Urinary bladder (tissue), 4 donors: Measurements from ENCODE around the gene TIGD3. TPM values are rescaled to one million over a fixed set of nuclear protein-coding genes. Genes with fewer than 3 reads are reported as not detected.

Experiments used
- DNase-seq: peaks from one replicate; pipeline ENCODE4 v3.0.0-alpha.2; 2015; ENCODE audit errors: extremely low spot score
- H3K27ac ChIP-seq: one replicate; pipeline ENCODE4 v1.5.1; 2013; ENCODE audit warnings: low read depth, mild to moderate bottlenecking, moderate library complexity
- H3K36me3 ChIP-seq: one replicate; pipeline ENCODE4 v1.6.1; 2013; ENCODE audit warnings: mild to moderate bottlenecking, moderate library complexity; ENCODE audit not compliant: insufficient read depth
- H3K4me1 ChIP-seq: one replicate; pipeline ENCODE4 v1.6.1; 2013; ENCODE audit warnings: mild to moderate bottlenecking, moderate library complexity; ENCODE audit not compliant: insufficient read depth
- H3K4me3 ChIP-seq: one replicate; pipeline ENCODE4 v1.5.1; 2013; ENCODE audit warnings: low read depth, low read length
- whole genome bisulfite sequencing: extraction: QIAGEN DNeasy Blood & Tissue Kit; methylation state at CpG from one replicate; pipeline ENCODE4 v1.1.7; 2013; 5-methylcytosine and 5-hydroxymethylcytosine counted together
- polyA plus RNA-seq: library from polyadenylated mRNA; stranded (reverse); fragments of 200-250 nt; gene quantifications from one replicate; pipeline ENCODE4 v1.2.3, GENCODE V29; 2013
- total RNA-seq: library from RNA; depleted of rRNA; stranded (reverse); fragments of >200 nt; gene quantifications from one replicate; pipeline ENCODE4 v1.2.3, GENCODE V29; 2014
- donor health status: healthy with polysubstance abuse.
- donor health status: healthy.

The TIGD3 gene
- total and polyA plus RNA-seq, 2 donors: 0.11 to 0.16 TPM

DNA sequence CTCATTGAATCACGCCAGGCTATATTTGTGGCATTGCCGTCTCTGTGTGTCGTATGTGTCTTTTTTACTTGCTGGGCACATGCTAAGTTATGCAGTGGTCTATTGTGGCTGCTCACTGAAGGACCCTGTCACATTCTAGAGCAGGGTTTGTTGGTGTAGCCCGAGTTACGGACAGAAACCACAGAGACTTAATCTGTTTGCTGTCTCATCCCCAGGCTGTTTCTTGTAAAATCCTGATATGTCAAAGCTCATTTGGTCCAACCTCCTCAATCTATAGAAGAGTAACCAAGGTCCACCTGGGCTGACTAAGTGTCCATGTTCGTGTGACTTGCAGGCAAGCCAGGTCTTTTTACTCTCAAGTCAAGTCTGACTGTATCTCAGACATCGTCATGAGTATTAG, 15.9 kb upstream of the TIGD3 start:
- WGBS: 82% methylated on average over 7 of the region's 7 CpGs
- H3K27ac ChIP-seq: no peak overlapping the region
- no peak for DNase-seq
- H3K36me3 ChIP-seq: peaks cover 6% of the 10 kb centered on the region
- H3K4me1 ChIP-seq: no peaks in the 10 kb centered on the region
- H3K4me3 ChIP-seq: no peak overlapping the region

DNA sequence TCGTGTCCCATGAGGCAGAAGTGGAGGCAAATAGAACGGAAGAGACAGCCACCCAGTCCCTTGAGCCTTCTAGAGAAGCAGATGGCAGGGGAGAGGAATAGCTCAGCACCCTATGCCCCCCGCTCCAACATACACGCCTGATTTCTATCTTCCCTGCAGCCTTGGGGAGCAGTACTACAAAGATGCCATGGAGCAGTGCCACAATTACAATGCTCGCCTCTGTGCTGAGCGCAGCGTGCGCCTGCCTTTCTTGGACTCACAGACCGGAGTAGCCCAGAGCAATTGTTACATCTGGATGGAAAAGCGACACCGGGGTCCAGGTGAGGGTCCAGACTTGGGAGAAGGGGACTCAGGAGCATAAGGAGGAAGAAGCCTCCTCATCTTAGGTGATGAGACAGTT, 14.3 kb upstream of the TIGD3 start:
- no peak overlapping the region for H3K4me3 ChIP-seq
- peaks cover 12% of the 10 kb centered on the region for H3K36me3 ChIP-seq
- 94% methylated on average over 11 of the region's 11 CpGs for WGBS
- no peak for DNase-seq
- H3K27ac ChIP-seq: no peak overlapping the region
- H3K4me1 ChIP-seq: no peaks in the 10 kb centered on the region

DNA sequence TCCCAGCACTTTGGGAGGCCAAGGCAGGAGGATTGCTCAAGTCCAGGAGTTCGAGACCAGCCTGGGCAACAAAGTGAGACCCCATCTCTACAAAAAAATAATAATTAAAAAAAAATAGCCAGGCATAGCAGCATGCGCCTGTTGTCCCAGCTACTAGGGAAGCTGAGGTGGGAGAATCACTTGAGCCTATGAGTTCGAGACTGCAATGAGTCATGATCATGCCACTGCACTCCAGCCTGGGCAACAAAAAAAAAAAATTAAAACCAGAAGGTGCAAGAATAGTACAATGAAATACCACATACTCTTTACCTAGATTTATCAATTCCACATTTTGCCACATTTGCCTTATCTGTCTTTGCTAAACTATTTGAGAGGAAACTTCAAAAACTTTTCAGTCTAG, 12.7 kb upstream of the TIGD3 start:
- 96% methylated on average over 3 of the region's 3 CpGs for WGBS
- no peaks in the 10 kb centered on the region for H3K4me1 ChIP-seq
- H3K36me3 ChIP-seq: peaks cover 17% of the 10 kb centered on the region
- H3K4me3 ChIP-seq: no peak overlapping the region
- no peak overlapping the region for H3K27ac ChIP-seq
- DNase-seq: no peak

DNA sequence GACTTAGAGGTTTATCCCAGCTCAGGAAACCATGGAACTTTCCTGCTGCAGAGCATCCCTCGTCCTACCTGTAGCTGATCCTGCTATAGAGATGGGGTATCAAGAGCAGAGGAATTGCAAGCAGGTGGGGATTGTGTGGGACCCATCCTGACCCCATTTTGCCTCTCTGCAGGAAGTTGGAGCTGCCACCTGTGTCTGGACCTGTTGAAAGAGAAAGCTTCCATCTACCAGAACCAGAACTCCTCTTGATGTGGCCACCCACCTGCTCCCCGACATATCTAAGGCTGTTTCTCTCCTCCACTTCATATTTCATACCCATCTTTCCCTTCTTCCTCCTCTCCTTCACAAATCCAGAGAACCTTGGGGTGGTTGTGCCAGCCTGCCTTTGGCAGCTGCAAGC, 3.0 kb upstream of the TIGD3 start:
- Histone ChIP-seq H3K27ac (no peak overlapping the region), H3K4me1 (no peaks in the 10 kb centered on the region), H3K4me3 (no peak overlapping the region), H3K36me3 (no peaks in the 10 kb centered on the region)
- no peak for DNase-seq
- 88% methylated on average over 2 of the region's 2 CpGs for WGBS

DNA sequence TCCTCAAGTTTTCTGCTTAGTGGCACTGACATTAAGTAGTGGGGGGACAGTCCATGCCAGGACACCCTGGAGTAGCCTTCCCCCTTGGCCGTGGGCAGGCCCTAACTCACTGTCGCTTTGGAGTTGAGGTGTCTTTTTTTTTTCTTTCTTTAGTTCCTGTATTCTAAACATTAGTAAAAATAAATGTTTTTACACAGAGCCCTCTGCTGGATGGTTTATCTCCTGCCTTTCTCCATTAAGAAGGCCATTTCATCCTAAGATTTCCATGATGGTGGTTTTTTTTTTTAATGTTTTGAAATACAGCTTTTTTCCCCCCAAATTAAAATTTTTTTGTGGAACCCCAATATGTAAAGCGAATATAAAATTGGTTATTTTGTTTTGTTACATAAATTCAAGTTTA, 1.8 kb upstream of the TIGD3 start:
- WGBS: 62% methylated on average over 3 of the region's 3 CpGs

DNA sequence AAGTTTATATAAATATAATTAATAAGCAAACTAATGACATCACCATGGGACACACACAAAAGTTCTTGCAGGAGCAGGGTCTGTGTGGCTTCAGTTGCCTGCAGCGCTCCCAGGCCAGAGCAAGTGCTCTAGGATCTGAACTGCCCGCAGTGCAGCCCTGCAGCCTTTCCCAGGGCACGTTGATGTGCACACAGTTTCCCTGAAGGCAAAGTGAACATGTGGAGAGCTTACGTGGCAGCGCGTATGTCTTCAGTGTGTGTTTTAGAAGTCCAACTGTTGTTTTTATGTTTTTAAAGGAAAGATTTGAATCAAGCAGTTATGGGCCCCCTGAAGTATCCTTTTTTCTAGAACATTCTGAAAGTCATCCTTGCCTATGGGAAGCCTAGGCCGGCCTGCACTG, 1.2 kb upstream of the TIGD3 start:
- Histone ChIP-seq H3K27ac (no peak overlapping the region), H3K4me1 (no peaks in the 10 kb centered on the region), H3K36me3 (no peaks in the 10 kb centered on the region), H3K4me3 (no peak overlapping the region)
- WGBS: 80% methylated on average over 7 of the region's 7 CpGs
- no peak for DNase-seq

More for the DNA sequence above, 1.8 kb upstream of the TIGD3 start:
- DNase-seq: no peak
- no peak overlapping the region for H3K27ac ChIP-seq
- H3K4me1 ChIP-seq: no peaks in the 10 kb centered on the region
- no peak overlapping the region for H3K4me3 ChIP-seq
- H3K36me3 ChIP-seq: no peaks in the 10 kb centered on the region

DNA sequence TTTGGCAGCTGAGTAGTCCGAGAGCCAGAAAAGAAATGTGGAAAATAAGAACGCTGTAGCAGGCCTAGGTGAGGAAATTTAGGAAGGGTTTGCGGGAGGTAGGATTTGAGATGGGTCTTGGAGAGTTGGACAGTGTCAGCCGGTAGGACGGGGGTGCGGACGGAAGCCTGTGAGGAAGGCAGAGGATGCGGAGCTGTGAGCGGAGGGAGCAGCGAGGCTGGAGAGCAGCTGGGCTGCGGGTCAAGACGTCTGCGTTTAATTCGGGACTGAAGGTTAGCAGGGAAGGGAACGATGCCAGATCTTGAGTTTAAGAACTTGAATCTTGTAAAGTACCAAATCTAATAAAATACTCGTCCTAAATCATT, 669 bp upstream of the TIGD3 start:
- 12% methylated on average over 16 of the region's 16 CpGs for WGBS
- no peak overlapping the region for H3K4me3 ChIP-seq
- H3K4me1 ChIP-seq: no peaks in the 10 kb centered on the region
- no peaks in the 10 kb centered on the region for H3K36me3 ChIP-seq
- no peak overlapping the region for H3K27ac ChIP-seq
- DNase-seq: no peak

DNA sequence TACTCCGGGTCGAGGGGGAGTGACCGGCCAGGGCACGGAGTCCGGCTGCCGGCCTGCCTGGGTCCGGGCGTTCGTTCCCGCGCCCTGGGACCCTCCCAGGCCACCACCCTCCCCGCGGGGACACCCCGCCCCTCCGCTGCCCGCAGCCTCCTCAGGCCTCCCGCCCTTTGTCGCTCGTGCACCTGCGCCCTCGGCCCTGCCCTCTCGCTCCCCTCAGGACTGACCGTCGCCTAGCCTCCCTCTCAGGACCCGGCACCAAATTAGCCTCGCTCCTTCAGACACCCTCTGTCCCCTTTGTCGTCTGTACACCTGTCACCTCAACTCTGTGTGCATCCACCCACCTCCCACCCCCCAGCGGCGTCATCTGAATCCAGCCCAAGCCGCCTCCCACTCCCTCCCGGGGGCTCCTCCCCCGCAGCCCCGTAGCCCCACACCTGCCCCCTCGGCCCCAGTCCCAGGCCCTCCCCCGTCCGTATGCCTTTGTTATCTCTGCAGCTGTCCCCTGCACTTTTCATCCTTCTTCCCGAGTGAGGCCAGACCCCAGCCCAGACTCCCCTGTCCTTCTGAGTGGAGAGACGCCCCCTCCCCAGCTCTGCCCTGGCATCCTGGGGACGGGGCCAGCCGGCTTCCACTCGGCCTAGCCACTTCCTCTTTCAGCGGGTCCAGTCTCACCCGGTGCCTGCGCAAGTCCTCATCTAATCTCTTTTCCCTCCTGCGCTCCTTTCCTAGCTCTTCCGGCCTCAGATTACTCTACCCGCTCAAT, 643 bp downstream of the TIGD3 start:
- Histone ChIP-seq H3K4me3 (peak overlapping the region; percentile 54), H3K27ac (no peak overlapping the region), H3K4me1 (no peaks in the 10 kb centered on the region), H3K36me3 (no peaks in the 10 kb centered on the region)
- DNase-seq: no peak
- WGBS: 1% methylated on average over 47 of the region's 47 CpGs

DNA sequence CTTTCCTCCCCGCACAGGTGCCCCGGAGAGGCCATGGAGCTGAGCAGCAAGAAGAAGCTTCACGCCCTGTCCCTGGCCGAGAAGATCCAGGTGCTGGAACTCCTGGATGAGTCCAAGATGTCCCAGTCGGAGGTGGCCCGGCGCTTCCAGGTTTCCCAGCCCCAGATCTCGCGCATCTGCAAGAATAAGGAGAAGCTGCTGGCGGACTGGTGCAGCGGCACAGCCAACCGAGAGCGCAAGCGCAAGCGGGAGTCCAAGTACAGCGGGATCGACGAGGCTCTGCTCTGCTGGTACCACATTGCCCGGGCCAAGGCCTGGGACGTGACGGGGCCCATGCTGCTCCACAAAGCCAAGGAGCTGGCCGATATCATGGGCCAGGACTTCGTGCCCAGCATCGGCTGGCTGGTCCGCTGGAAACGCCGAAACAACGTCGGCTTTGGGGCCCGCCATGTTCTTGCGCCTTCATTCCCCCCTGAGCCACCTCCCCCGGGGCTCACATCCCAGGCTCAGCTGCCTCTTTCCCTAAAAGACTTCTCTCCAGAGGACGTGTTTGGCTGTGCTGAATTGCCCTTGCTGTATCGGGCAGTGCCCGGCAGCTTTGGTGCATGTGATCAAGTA, 1.3 kb downstream of the TIGD3 start:
- no peak for DNase-seq
- Histone ChIP-seq H3K27ac (no peak overlapping the region), H3K4me1 (no peaks in the 10 kb centered on the region), H3K36me3 (no peaks in the 10 kb centered on the region), H3K4me3 (peak overlapping the region; percentile 54)
- whole genome bisulfite sequencing: 32% methylated on average over 35 of the region's 35 CpGs

DNA sequence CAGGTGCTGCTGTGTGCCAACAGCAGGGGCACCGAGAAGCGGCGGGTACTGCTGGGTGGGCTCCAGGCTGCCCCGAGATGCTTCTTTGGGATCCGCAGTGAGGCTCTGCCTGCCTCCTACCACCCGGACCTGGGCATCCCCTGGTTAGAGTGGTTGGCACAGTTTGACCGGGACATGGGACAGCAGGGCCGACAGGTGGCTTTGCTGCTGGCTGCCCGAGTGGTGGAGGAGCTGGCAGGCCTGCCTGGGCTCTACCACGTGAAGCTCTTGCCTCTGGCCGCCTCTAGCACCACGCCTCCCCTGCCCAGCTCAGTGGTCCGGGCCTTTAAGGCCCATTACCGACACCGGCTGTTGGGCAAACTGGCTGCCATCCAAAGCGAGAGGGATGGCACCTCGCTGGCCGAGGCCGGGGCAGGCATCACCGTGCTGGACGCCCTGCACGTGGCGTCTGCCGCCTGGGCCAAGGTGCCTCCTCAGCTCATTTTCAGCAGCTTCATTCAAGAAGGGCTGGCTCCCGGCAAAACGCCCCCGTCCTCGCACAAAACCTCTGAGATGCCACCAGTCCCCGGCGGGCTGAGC, 1.9 kb downstream of the TIGD3 start:
- H3K4me3 ChIP-seq: no peak overlapping the region
- no peak for DNase-seq
- no peaks in the 10 kb centered on the region for H3K4me1 ChIP-seq
- H3K27ac ChIP-seq: no peak overlapping the region
- H3K36me3 ChIP-seq: no peaks in the 10 kb centered on the region
- 89% methylated on average over 30 of the region's 30 CpGs for WGBS

DNA sequence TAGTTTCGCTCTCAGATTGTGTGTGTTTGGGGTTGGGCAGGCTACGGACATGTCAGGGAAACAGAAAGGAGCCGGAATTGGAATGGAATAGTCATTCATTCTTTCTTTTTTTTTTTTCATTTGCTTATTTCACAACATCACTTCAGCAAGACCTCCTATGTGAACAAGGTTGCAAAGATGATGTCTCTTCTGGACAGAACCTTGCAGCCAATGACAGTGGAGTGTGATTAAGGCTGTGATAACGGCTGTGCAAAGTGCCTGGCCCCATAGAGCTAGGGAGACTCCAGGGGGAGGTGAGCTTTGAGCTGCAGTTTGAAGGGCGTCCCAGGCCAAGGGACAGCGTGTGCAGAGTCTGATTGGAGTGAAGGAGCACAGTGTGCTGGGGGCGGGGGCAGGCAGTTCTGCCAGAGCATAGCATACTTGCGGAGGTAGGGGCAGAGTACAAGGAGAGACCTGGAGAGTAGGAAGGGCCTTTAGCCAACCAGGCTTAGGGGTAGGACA, 3.4 kb downstream of the TIGD3 start:
- Histone ChIP-seq H3K4me3 (no peak overlapping the region), H3K27ac (no peak overlapping the region), H3K36me3 (no peaks in the 10 kb centered on the region), H3K4me1 (no peaks in the 10 kb centered on the region)
- 72% methylated on average over 8 of the region's 8 CpGs for WGBS
- DNase-seq: no peak

DNA sequence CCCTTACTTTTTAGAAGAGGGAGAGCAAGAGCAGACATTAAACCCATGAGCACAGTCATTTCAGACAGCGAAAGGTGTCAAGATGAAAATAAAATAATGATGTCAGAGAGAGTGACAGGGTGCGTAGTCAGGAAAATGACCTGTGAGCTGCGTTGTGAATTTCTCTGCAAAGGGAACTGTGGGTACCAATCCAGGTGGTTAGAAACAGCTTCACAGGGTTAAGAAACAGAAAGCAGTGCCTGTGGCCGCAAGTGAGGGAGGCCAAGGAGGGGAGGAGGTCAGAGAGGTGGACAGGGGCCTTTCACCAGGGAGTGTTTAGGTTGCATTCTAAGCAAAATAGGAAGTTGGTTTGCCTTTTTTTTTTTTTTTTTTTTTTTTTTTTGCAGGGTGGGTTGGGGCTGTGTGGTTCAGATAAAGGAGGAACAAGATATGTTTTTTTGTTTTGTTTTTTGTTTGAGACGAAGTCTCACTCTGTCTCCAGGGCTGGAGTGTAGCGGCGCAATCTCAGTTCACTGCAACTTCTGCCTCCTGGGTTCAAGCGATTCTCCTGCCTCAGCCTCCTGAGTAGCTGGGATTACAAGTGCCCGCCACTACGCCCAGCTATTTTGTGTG, 7.9 kb downstream of the TIGD3 start:
- H3K36me3 ChIP-seq: no peaks in the 10 kb centered on the region
- no peak for DNase-seq
- WGBS: 83% methylated on average over 10 of the region's 10 CpGs

DNA sequence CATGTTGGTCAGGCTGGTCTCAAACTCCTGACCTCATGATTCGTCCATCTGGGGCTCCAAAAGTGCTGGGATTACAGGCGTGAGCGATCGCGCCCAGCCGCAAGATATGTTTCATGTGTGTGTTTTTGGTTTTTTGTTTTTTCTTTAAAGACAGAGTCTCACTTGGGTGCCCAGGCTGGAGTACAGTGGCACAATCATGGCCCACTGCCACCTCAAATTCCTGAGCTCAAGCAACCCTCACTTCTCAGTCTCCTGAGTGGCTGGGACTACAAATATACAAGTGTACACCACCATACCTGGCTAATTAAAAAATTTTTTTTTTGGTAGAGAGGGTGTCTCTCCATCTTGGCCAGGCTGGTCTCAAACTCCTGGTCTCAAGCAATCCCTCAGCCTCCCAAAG, 8.4 kb downstream of the TIGD3 start:
- Histone ChIP-seq H3K4me3 (no peak overlapping the region), H3K4me1 (no peaks in the 10 kb centered on the region), H3K36me3 (no peaks in the 10 kb centered on the region), H3K27ac (no peak overlapping the region)
- WGBS: 82% methylated on average over 6 of the region's 6 CpGs
- no peak for DNase-seq

More for the DNA sequence above, 7.9 kb downstream of the TIGD3 start:
- H3K4me1 ChIP-seq: no peaks in the 10 kb centered on the region
- H3K4me3 ChIP-seq: no peak overlapping the region
- no peak overlapping the region for H3K27ac ChIP-seq

DNA sequence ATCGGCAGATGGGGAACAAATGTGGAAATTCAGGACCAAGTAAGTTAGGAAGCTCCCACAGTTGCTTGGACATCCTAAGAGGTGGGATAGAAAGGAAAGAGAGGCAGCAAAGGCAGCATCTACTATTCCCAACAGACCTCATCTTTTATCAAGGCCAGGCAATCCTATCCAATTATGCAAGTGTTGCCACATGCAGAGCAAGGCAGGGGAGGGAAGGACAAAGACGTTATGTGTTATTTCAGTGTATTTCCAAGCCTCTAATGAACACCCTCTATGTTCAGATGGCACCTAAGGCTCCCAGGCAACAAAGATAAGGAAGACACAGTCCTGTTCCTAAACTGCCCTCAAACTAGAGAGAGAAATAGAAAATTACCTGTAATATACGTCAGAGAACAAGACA, 9.2 kb downstream of the TIGD3 start:
- no peak overlapping the region for H3K27ac ChIP-seq
- no peak for DNase-seq
- H3K36me3 ChIP-seq: no peaks in the 10 kb centered on the region
- WGBS: 75% methylated on average over 3 of the region's 3 CpGs
- H3K4me1 ChIP-seq: no peaks in the 10 kb centered on the region
- H3K4me3 ChIP-seq: no peak overlapping the region
